Raji (cell line): Measurements from ENCODE around the gene ERBB4.

Experiments used
- POLR2A ChIP-seq: IDR thresholded peaks from 2 replicates; pipeline ENCODE4 v1.6.1; 2011; ENCODE audit warnings: low read depth, low read length, control low read depth; ENCODE audit not compliant: insufficient read depth

The ERBB4 gene

GRCh38 chr2:211690736-211691135 is 847.9 kb downstream of the ERBB4 start:
- no peak for TF ChIP-seq POLR2A

GRCh38 chr2:211688196-211688595 is 850.4 kb downstream of the ERBB4 start:
- TF ChIP-seq POLR2A = no peak

- TF ChIP-seq POLR2A = no peak
Measured at GRCh38 chr2:211674715-211675114, 863.9 kb downstream of the ERBB4 start.

- no peak for TF ChIP-seq POLR2A
Measured at GRCh38 chr2:211673133-211673905, 865.3 kb downstream of the ERBB4 start.

- TF ChIP-seq POLR2A = no peak
Measured at GRCh38 chr2:211671977-211672376, 866.6 kb downstream of the ERBB4 start.

GRCh38 chr2:211665299-211665698 is 873.3 kb downstream of the ERBB4 start:
- no peak for TF ChIP-seq POLR2A

- no peak for TF ChIP-seq POLR2A
Measured at GRCh38 chr2:211664321-211664720, 874.3 kb downstream of the ERBB4 start.

- no peak for TF ChIP-seq POLR2A
Measured at GRCh38 chr2:211654211-211654780, 884.3 kb downstream of the ERBB4 start.

GRCh38 chr2:211652327-211652726 is 886.3 kb downstream of the ERBB4 start:
- no peak for TF ChIP-seq POLR2A

GRCh38 chr2:211649331-211649730 is 889.3 kb downstream of the ERBB4 start:
- TF ChIP-seq POLR2A = no peak

GRCh38 chr2:211631503-211631902 is 907.1 kb downstream of the ERBB4 start:
- no peak for TF ChIP-seq POLR2A

- TF ChIP-seq POLR2A = no peak
Measured at GRCh38 chr2:211623096-211623495, 915.5 kb downstream of the ERBB4 start.

- no peak for TF ChIP-seq POLR2A
Measured at GRCh38 chr2:211620986-211621385, 917.6 kb downstream of the ERBB4 start.

GRCh38 chr2:211617803-211618202 is 920.8 kb downstream of the ERBB4 start:
- TF ChIP-seq POLR2A = no peak

GRCh38 chr2:211611621-211612020 is 927.0 kb downstream of the ERBB4 start:
- TF ChIP-seq POLR2A = no peak

- TF ChIP-seq POLR2A = no peak
Measured at GRCh38 chr2:211611061-211611518, 927.5 kb downstream of the ERBB4 start.
